OCI-LY7 (cell line): ENCODE data around the gene CUEDC1. TPM values are rescaled to one million over a fixed set of nuclear protein-coding genes. Genes with fewer than 3 reads are reported as not detected.

Source experiments
- BruUV-seq: library from RNA; stranded (reverse); fragments of 400-500 nt; replicated peaks from 2 replicates; lab custom pipeline; 2021; lab: Mats Ljungman, UMichigan
- CTCF ChIA-PET: fragments of 300-600 bp; sonication (Branson Sonifier 250); formaldehyde crosslinking; loops from one replicate; lab custom pipeline; 2022; ENCODE audit warnings: antibody characterized with exemption; ENCODE audit not compliant: unreplicated experiment; lab: Charles Lee
- POLR2A ChIA-PET: fragments of 300-600 bp; sonication (Branson Sonifier 250); formaldehyde crosslinking; loops from one replicate; lab custom pipeline; 2022; ENCODE audit warnings: antibody characterized with exemption; lab: Charles Lee
- DNase-seq: peaks from one replicate; pipeline ENCODE4 v3.0.0-alpha.2; 2015; ENCODE audit warnings: low spot score
- H2AFZ ChIP-seq: fragments of 200-600 bp; sonication (generic), shearing (Covaris generic); 2 replicates; pipeline ENCODE4 v1.6.1; 2014; ENCODE audit warnings: mild to moderate bottlenecking, antibody characterized with exemption, low read length, moderate library complexity
- H3K27ac ChIP-seq: fragments of 200-600 bp; sonication (generic); 2 replicates; pipeline ENCODE4 v1.5.1; 2014; ENCODE audit warnings: mixed run types, low read depth, mild to moderate bottlenecking, moderate library complexity, low read length, inconsistent platforms; ENCODE audit not compliant: poor library complexity, severe bottlenecking
- H3K36me3 ChIP-seq: fragments of 200-600 bp; sonication (generic); 2 replicates; pipeline ENCODE4 v1.6.1; 2014; ENCODE audit warnings: mild to moderate bottlenecking, antibody characterized with exemption, low read length, moderate library complexity, mixed read lengths; ENCODE audit not compliant: insufficient read depth
- H3K4me1 ChIP-seq: fragments of 200-600 bp; sonication (generic); 2 replicates; pipeline ENCODE4 v1.5.1; 2014; ENCODE audit warnings: mild to moderate bottlenecking, low read length; ENCODE audit not compliant: insufficient read depth, poor library complexity, severe bottlenecking
- H3K4me2 ChIP-seq: fragments of 200-600 bp; sonication (generic); 2 replicates; pipeline ENCODE4 v1.6.1; 2014; ENCODE audit warnings: mild to moderate bottlenecking, low read length
- H3K4me3 ChIP-seq: fragments of 200-600 bp; sonication (generic); 2 replicates; pipeline ENCODE4 v1.5.1; 2014; ENCODE audit warnings: mild to moderate bottlenecking, low read depth, low read length; ENCODE audit not compliant: poor library complexity, severe bottlenecking
- H3K79me2 ChIP-seq: fragments of 200-600 bp; sonication (generic); 2 replicates; pipeline ENCODE4 v1.6.1; 2016; ENCODE audit warnings: low read depth, mild to moderate bottlenecking, low read length, moderate library complexity, mixed read lengths; ENCODE audit not compliant: insufficient read depth
- H3K9me2 ChIP-seq: fragments of 200-600 bp; sonication (generic); 2 replicates; pipeline ENCODE4 v1.6.1; 2016; ENCODE audit warnings: mild to moderate bottlenecking, low read length, mixed read lengths; ENCODE audit not compliant: insufficient read depth
- H3K9me3 ChIP-seq: fragments of 200-600 bp; sonication (generic); 2 replicates; pipeline ENCODE4 v1.6.1; 2014; ENCODE audit warnings: mild to moderate bottlenecking, mixed run types, low read length, mixed read lengths
- H4K20me1 ChIP-seq: fragments of 200-600 bp; sonication (generic); 2 replicates; pipeline ENCODE4 v1.6.1; 2014; ENCODE audit warnings: mild to moderate bottlenecking, antibody characterized with exemption, low read length, moderate library complexity, mixed read lengths; ENCODE audit not compliant: insufficient read depth
- CTCF ChIP-seq: fragments of 200-600 bp; sonication (generic); conservative IDR thresholded peaks from 2 replicates; pipeline ENCODE4 v1.5.1; 2014; ENCODE audit warnings: mild to moderate bottlenecking, antibody characterized with exemption, low read length, moderate library complexity, mixed read lengths
- EZH2phosphoT487 ChIP-seq: fragments of 200-600 bp; sonication (generic); IDR thresholded peaks from 2 replicates; pipeline ENCODE4 v1.6.1; 2018; ENCODE audit warnings: low read depth, borderline replicate concordance, mild to moderate bottlenecking, mixed run types, antibody characterized with exemption, low read length, moderate library complexity, mixed read lengths
- intact Hi-C: fragments of 100-400 bp; cut with micrococcal nuclease; formaldehyde crosslinking; loops from one replicate; pipeline ENCODE4 v1.10.0; 2022; ENCODE audit not compliant: unreplicated experiment
- total RNA-seq, 2 experiments: library from RNA; depleted of rRNA in 1 of 2; stranded (reverse); fragments of >200 nt in 1 of 2; shearing (Covaris generic) in 1 of 2; gene quantifications; 2 replicates each; pipeline ENCODE4 v1.2.3, GENCODE V29; 2014 to 2022

The CUEDC1 gene
- total RNA-seq, 2 experiments from 2014 or later, result 0.74 TPM; not detected in 1

GRCh38 chr17:57860414-57860999, 94.7 kb downstream of the CUEDC1 start:
- CTCF ChIA-PET, result interaction anchor here (0.6 to 1.6 kb wide), 3 partner anchors 23 to 139 kb away, joined by 3 to 6 read pairs (median 3); no protein-coding TSS in a partner anchor
- Histone ChIP-seq H3K4me2 (peak overlapping the region; percentile 36; the same call in 1 of the 2 replicates), H3K9me2 (no peaks in the 10 kb centered on the region), H3K79me2 (no peaks in the 10 kb centered on the region), H3K36me3 (no peaks in the 10 kb centered on the region), H3K9me3 (no peaks in the 10 kb centered on the region), H4K20me1 (0 out of 2 replicates have a peak, but pooled peaks cover 5% of the 10 kb centered on the region), H3K4me3 (no peak overlapping the region), H2AFZ (no peak overlapping the region), H3K4me1 (peaks cover 7% of the 10 kb centered on the region), H3K27ac (no peak overlapping the region)
- TF ChIP-seq CTCF (no peak), EZH2phosphoT487 (no peak)
- no peak for DNase-seq
- POLR2A ChIA-PET, result interaction anchor here (0.6 to 1.1 kb wide), 6 partner anchors 10 to 222 kb away, joined by 3 to 4 read pairs (median 3); partner anchors contain the start of genes DYNLL2 and MRPS23
- no TSS peak for BruUV-seq
- intact Hi-C loops, result no loop called here

GRCh38 chr17:57859601-57860413, 95.4 kb downstream of the CUEDC1 start:
- Histone ChIP-seq H3K27ac (no peak overlapping the region), H3K9me2 (no peaks in the 10 kb centered on the region), H4K20me1 (0 out of 2 replicates have a peak, but pooled peaks cover 5% of the 10 kb centered on the region), H3K4me3 (no peak overlapping the region), H2AFZ (no peak overlapping the region), H3K4me2 (no peak overlapping the region), H3K9me3 (no peaks in the 10 kb centered on the region), H3K4me1 (peaks cover 7% of the 10 kb centered on the region), H3K36me3 (no peaks in the 10 kb centered on the region), H3K79me2 (no peaks in the 10 kb centered on the region)
- no peak for DNase-seq
- BruUV-seq, result no TSS peak
- ChIA-PET CTCF (interaction anchor here (0.9 to 1.6 kb wide), 3 partner anchors 9 to 140 kb away, joined by 3 to 6 read pairs (median 3); no protein-coding TSS in a partner anchor), POLR2A (interaction anchor here (0.6 to 1.3 kb wide), 8 partner anchors 10 to 223 kb away, joined by 3 to 4 read pairs (median 3); partner anchors contain the start of gene DYNLL2)
- TF ChIP-seq CTCF (no peak), EZH2phosphoT487 (no peak)
- intact Hi-C loops, result loop anchor here (2.0 kb wide), 1 partner anchor 33 kb away; no protein-coding TSS in a partner anchor
